Measurements from ENCODE around the gene NRF1. TPM values are rescaled to one million over a fixed set of nuclear protein-coding genes. Genes with fewer than 3 reads are reported as not detected.

Gene NRF1
- total and polyA plus RNA-seq, 2 of the 8 experiments (the other 6 are each of a cell fraction or from before 2014, with no cell fraction given), result 18.2 to 21.4 TPM

GRCh38 chr7:129799350-129799955 lies 187.9 kb downstream of the NRF1 start (continued):
- TF ChIP-seq, protein P1, sequence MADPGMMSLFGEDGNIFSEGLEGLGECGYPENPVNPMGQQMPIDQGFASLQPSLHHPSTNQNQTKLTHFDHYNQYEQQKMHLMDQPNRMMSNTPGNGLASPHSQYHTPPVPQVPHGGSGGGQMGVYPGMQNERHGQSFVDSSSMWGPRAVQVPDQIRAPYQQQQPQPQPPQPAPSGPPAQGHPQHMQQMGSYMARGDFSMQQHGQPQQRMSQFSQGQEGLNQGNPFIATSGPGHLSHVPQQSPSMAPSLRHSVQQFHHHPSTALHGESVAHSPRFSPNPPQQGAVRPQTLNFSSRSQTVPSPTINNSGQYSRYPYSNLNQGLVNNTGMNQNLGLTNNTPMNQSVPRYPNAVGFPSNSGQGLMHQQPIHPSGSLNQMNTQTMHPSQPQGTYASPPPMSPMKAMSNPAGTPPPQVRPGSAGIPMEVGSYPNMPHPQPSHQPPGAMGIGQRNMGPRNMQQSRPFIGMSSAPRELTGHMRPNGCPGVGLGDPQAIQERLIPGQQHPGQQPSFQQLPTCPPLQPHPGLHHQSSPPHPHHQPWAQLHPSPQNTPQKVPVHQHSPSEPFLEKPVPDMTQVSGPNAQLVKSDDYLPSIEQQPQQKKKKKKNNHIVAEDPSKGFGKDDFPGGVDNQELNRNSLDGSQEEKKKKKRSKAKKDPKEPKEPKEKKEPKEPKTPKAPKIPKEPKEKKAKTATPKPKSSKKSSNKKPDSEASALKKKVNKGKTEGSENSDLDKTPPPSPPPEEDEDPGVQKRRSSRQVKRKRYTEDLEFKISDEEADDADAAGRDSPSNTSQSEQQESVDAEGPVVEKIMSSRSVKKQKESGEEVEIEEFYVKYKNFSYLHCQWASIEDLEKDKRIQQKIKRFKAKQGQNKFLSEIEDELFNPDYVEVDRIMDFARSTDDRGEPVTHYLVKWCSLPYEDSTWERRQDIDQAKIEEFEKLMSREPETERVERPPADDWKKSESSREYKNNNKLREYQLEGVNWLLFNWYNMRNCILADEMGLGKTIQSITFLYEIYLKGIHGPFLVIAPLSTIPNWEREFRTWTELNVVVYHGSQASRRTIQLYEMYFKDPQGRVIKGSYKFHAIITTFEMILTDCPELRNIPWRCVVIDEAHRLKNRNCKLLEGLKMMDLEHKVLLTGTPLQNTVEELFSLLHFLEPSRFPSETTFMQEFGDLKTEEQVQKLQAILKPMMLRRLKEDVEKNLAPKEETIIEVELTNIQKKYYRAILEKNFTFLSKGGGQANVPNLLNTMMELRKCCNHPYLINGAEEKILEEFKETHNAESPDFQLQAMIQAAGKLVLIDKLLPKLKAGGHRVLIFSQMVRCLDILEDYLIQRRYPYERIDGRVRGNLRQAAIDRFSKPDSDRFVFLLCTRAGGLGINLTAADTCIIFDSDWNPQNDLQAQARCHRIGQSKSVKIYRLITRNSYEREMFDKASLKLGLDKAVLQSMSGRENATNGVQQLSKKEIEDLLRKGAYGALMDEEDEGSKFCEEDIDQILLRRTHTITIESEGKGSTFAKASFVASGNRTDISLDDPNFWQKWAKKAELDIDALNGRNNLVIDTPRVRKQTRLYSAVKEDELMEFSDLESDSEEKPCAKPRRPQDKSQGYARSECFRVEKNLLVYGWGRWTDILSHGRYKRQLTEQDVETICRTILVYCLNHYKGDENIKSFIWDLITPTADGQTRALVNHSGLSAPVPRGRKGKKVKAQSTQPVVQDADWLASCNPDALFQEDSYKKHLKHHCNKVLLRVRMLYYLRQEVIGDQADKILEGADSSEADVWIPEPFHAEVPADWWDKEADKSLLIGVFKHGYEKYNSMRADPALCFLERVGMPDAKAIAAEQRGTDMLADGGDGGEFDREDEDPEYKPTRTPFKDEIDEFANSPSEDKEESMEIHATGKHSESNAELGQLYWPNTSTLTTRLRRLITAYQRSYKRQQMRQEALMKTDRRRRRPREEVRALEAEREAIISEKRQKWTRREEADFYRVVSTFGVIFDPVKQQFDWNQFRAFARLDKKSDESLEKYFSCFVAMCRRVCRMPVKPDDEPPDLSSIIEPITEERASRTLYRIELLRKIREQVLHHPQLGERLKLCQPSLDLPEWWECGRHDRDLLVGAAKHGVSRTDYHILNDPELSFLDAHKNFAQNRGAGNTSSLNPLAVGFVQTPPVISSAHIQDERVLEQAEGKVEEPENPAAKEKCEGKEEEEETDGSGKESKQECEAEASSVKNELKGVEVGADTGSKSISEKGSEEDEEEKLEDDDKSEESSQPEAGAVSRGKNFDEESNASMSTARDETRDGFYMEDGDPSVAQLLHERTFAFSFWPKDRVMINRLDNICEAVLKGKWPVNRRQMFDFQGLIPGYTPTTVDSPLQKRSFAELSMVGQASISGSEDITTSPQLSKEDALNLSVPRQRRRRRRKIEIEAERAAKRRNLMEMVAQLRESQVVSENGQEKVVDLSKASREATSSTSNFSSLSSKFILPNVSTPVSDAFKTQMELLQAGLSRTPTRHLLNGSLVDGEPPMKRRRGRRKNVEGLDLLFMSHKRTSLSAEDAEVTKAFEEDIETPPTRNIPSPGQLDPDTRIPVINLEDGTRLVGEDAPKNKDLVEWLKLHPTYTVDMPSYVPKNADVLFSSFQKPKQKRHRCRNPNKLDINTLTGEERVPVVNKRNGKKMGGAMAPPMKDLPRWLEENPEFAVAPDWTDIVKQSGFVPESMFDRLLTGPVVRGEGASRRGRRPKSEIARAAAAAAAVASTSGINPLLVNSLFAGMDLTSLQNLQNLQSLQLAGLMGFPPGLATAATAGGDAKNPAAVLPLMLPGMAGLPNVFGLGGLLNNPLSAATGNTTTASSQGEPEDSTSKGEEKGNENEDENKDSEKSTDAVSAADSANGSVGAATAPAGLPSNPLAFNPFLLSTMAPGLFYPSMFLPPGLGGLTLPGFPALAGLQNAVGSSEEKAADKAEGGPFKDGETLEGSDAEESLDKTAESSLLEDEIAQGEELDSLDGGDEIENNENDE (IDR thresholded peaks at IDR 0.05; ENCODE audit: insufficient replicate concordance, low read length), result no peak
- TF ChIP-seq NANOG (IDR thresholded peaks at IDR 0.05; ENCODE audit: insufficient read depth, low read depth, low read length, poor library complexity, severe bottlenecking), result no peak
- TF ChIP-seq YY1 (IDR thresholded peaks at IDR 0.05; ENCODE audit: low read depth, low read length), result no peak
- TF ChIP-seq KDM5A (IDR thresholded peaks at IDR 0.05; ENCODE audit: low read length), result no peak
- TF ChIP-seq RAD21 (IDR thresholded peaks at IDR 0.05 in 1 of 2, conservative IDR thresholded peaks at IDR 0.05 in 1 of 2; ENCODE audit: low read depth in 2 of 2, low read length in 2 of 2), result peak in 1 of 2 experiments; percentile 46; a peak in 1 of 4 replicates
